IMR-90 (cell line): ENCODE data around the gene MOB3B. TPM values are rescaled to one million over a fixed set of nuclear protein-coding genes. Genes with fewer than 3 reads are reported as not detected.

Source experiments
- ATAC-seq: fragments of 200-7000 bp; cut with Tn5 transposase; 2 replicates; pipeline ENCODE4 v1.9.1; 2020; ENCODE audit warnings: low read depth, mild to moderate bottlenecking, moderate library complexity
- BruUV-seq: library from RNA; stranded (reverse); fragments of 400-500 nt; replicated peaks from 2 replicates; lab custom pipeline; 2021; lab: Mats Ljungman, UMichigan
- CTCF ChIA-PET: fragments of 300-600 bp; formaldehyde crosslinking; extraction: SDS; loops from one replicate; lab custom pipeline; 2021; ENCODE audit warnings: antibody characterized with exemption; lab: Yijun Ruan, JAX
- POLR2A ChIA-PET: fragments of 300-600 bp; sonication (Branson Sonifier 250); formaldehyde crosslinking; loops from one replicate; lab custom pipeline; 2022; ENCODE audit warnings: antibody characterized with exemption; ENCODE audit not compliant: unreplicated experiment; lab: Charles Lee
- DNase-seq: peaks from one replicate; pipeline ENCODE4 v3.0.0; 2013
- H2AFZ ChIP-seq: replicated peaks from 2 replicates; pipeline ENCODE3; 2013; ENCODE audit warnings: low read length, mild to moderate bottlenecking; ENCODE audit not compliant: poor library complexity
- H2AK5ac ChIP-seq: 2 replicates; pipeline ENCODE4 v1.6.1; 2013; ENCODE audit warnings: low read depth, low read length, inconsistent platforms
- H2AK9ac ChIP-seq: replicated peaks from 2 replicates; pipeline ENCODE3; 2013; ENCODE audit warnings: mild to moderate bottlenecking, low read depth, low read length, moderate library complexity; ENCODE audit not compliant: poor library complexity
- H2BK120ac ChIP-seq: 2 replicates; pipeline ENCODE4 v1.6.1; 2013; ENCODE audit warnings: low read depth, low read length, inconsistent platforms
- H2BK15ac ChIP-seq: 3 replicates; pipeline ENCODE4 v1.6.1; 2013; ENCODE audit warnings: low read depth, low read length, inconsistent platforms
- H2BK20ac ChIP-seq: 2 replicates; pipeline ENCODE4 v1.6.1; 2013; ENCODE audit warnings: low read depth, mild to moderate bottlenecking, inconsistent platforms, low read length, moderate library complexity
- H2BK5ac ChIP-seq: 2 replicates; pipeline ENCODE4 v1.6.1; 2013; ENCODE audit warnings: mild to moderate bottlenecking, low read depth, low read length, inconsistent platforms; ENCODE audit not compliant: poor library complexity, severe bottlenecking
- H3K14ac ChIP-seq: replicated peaks from 2 replicates; pipeline ENCODE4 v1.6.1; 2013; ENCODE audit warnings: low read depth, low read length, inconsistent platforms
- H3K18ac ChIP-seq: 2 replicates; pipeline ENCODE4 v1.6.1; 2013; ENCODE audit warnings: low read depth, low read length, control low read depth
- H3K23ac ChIP-seq: 2 replicates; pipeline ENCODE4 v1.6.1; 2013; ENCODE audit warnings: low read depth, low read length, inconsistent platforms
- H3K27ac ChIP-seq: 2 replicates; pipeline ENCODE4 v1.5.1; 2013; ENCODE audit warnings: mild to moderate bottlenecking, control low read depth, low read length; ENCODE audit not compliant: insufficient read depth
- H3K27me3 ChIP-seq: 2 replicates; pipeline ENCODE4 v1.6.1; 2013; ENCODE audit warnings: low read length; ENCODE audit not compliant: control insufficient read depth, insufficient read depth
- H3K36me3 ChIP-seq: 2 replicates; pipeline ENCODE4 v1.6.1; 2013; ENCODE audit warnings: low read length, mixed read lengths; ENCODE audit not compliant: control insufficient read depth, insufficient read depth
- H3K4ac ChIP-seq: 2 replicates; pipeline ENCODE4 v1.6.1; 2013; ENCODE audit warnings: low read depth, low read length, inconsistent platforms
- H3K4me1 ChIP-seq: 2 replicates; pipeline ENCODE4 v1.6.1; 2013; ENCODE audit warnings: low read length, mixed read lengths; ENCODE audit not compliant: control insufficient read depth, insufficient read depth
- H3K4me2 ChIP-seq: 2 replicates; pipeline ENCODE4 v1.6.1; 2013; ENCODE audit warnings: low read depth, mild to moderate bottlenecking, control low read depth, low read length, moderate library complexity
- H3K4me3 ChIP-seq: 2 replicates; pipeline ENCODE4 v1.5.1; 2013; ENCODE audit warnings: low read depth, mild to moderate bottlenecking, control low read depth, low read length, moderate library complexity; ENCODE audit not compliant: insufficient read depth
- H3K56ac ChIP-seq: 2 replicates; pipeline ENCODE4 v1.6.1; 2013; ENCODE audit warnings: low read length, inconsistent platforms; ENCODE audit not compliant: insufficient read depth; ENCODE audit errors: extremely low read depth
- H3K79me1 ChIP-seq, 2 experiments: 2 replicates each; pipeline ENCODE4 v1.6.1; 2013; ENCODE audit warnings: low read length in 2 of 2, inconsistent platforms in 1 of 2, low read depth in 1 of 2
- H3K9ac ChIP-seq: 2 replicates; pipeline ENCODE4 v1.6.1; 2013; ENCODE audit warnings: low read depth, low read length, control low read depth
- H3K9me1 ChIP-seq: 2 replicates; pipeline ENCODE4 v1.6.1; 2013; ENCODE audit warnings: low read length, inconsistent platforms; ENCODE audit not compliant: insufficient read depth
- H3K9me3 ChIP-seq: 2 replicates; pipeline ENCODE4 v1.6.1; 2013; ENCODE audit warnings: low read length; ENCODE audit not compliant: control insufficient read depth, insufficient read depth
- H4K20me1 ChIP-seq: 2 replicates; pipeline ENCODE4 v1.6.1; 2013; ENCODE audit warnings: low read length, inconsistent platforms; ENCODE audit not compliant: insufficient read depth
- H4K5ac ChIP-seq: 2 replicates; pipeline ENCODE4 v1.6.1; 2013; ENCODE audit warnings: mild to moderate bottlenecking, low read depth, low read length, control low read depth
- H4K8ac ChIP-seq, 2 experiments: 2 replicates each; pipeline ENCODE4 v1.6.1; 2013; ENCODE audit warnings: low read depth in 2 of 2, low read length in 2 of 2, control low read depth in 1 of 2, inconsistent platforms in 1 of 2
- H4K91ac ChIP-seq: 2 replicates; pipeline ENCODE4 v1.6.1; 2013; ENCODE audit warnings: low read depth, low read length, inconsistent platforms; ENCODE audit not compliant: insufficient read depth
- CEBPB ChIP-seq: IDR thresholded peaks from 2 replicates; pipeline ENCODE4 v1.6.1; 2012; ENCODE audit warnings: low read depth, low read length, improper control_type of control experiment
- CHD1 ChIP-seq: IDR thresholded peaks from 2 replicates; pipeline ENCODE4 v1.6.1; 2012; ENCODE audit warnings: low read depth, low read length, improper control_type of control experiment
- CTCF ChIP-seq: conservative IDR thresholded peaks from 2 replicates; pipeline ENCODE4 v1.5.1; 2012; ENCODE audit warnings: mild to moderate bottlenecking, low read depth, low read length, improper control_type of control experiment
- ELK1 ChIP-seq: fragments of 150-350 bp; IDR thresholded peaks from 2 replicates; pipeline ENCODE4 v1.6.1; 2016; ENCODE audit warnings: low read depth, mild to moderate bottlenecking, low read length, moderate library complexity, borderline replicate concordance
- FOS ChIP-seq: fragments of 150-350 bp; IDR thresholded peaks from 2 replicates; pipeline ENCODE4 v1.6.1; 2016; ENCODE audit warnings: low read depth, low read length
- MAFK ChIP-seq: IDR thresholded peaks from 2 replicates; pipeline ENCODE4 v1.6.1; 2012; ENCODE audit warnings: low read depth, low read length, improper control_type of control experiment
- MAZ ChIP-seq: IDR thresholded peaks from 2 replicates; pipeline ENCODE4 v1.6.1; 2012; ENCODE audit warnings: low read depth, mild to moderate bottlenecking, low read length, improper control_type of control experiment, moderate library complexity, borderline replicate concordance
- MXI1 ChIP-seq: IDR thresholded peaks from 2 replicates; pipeline ENCODE4 v1.6.1; 2012; ENCODE audit warnings: low read depth, mild to moderate bottlenecking, low read length, moderate library complexity, borderline replicate concordance
- NFE2L2 ChIP-seq: fragments of 150-350 bp; IDR thresholded peaks from 2 replicates; pipeline ENCODE4 v1.6.1; 2016; ENCODE audit warnings: low read depth, mild to moderate bottlenecking, low read length
- RAD21 ChIP-seq: IDR thresholded peaks from 2 replicates; pipeline ENCODE4 v1.6.1; 2012; ENCODE audit warnings: low read length, improper control_type of control experiment
- RCOR1 ChIP-seq: IDR thresholded peaks from 2 replicates; pipeline ENCODE4 v1.6.1; 2012; ENCODE audit warnings: mild to moderate bottlenecking, low read length, improper control_type of control experiment; ENCODE audit not compliant: insufficient replicate concordance
- RFX5 ChIP-seq: IDR thresholded peaks from 2 replicates; pipeline ENCODE4 v1.8.0; 2012; ENCODE audit warnings: low read depth, mild to moderate bottlenecking, low read length, moderate library complexity
- WGBS, 2 experiments: methylation state at CpG; one replicate each; pipeline versions ENCODE4 v1.1.5 to v1.1.7; 2013; ENCODE audit warnings: missing lambda C conversion rate in 2 of 2; ENCODE audit not compliant: insufficient read length in 1 of 2; ENCODE audit errors: extremely low coverage in 2 of 2; 5-methylcytosine and 5-hydroxymethylcytosine counted together
- dilution Hi-C: fragments of 300-500 bp; cut with HindIII; formaldehyde crosslinking; loops from one replicate; pipeline ENCODE4 v1.14.3; 2018; ENCODE audit warnings: low sequenced_read_pairs; ENCODE audit not compliant: unreplicated experiment
- in situ Hi-C: fragments of 300-500 bp; cut with MboI; formaldehyde crosslinking; loops from 3 replicates; pipeline ENCODE4 v1.14.3; 2019; ENCODE audit warnings: low sequenced_read_pairs, inconsistent platforms, mixed read lengths
- intact Hi-C: fragments of 100-400 bp; cut with micrococcal nuclease; formaldehyde crosslinking; loops from 2 replicates; pipeline ENCODE4 v1.10.0; 2022
- polyA plus RNA-seq, 3 experiments: library from polyadenylated mRNA; depleted of rRNA; stranded (reverse); fragments of >200 nt; gene quantifications; 2 replicates each; pipeline ENCODE4 v1.2.3, GENCODE V29; 2012; ENCODE audit warnings: low replicate concordance in 1 of 3
- total RNA-seq: library from RNA; depleted of rRNA; stranded (reverse); fragments of >200 nt; gene quantifications from 2 replicates; pipeline ENCODE4 v1.2.3, GENCODE V29; 2012

Gene MOB3B
- total and polyA plus RNA-seq, 2 of the 4 experiments (the other 2 are of a cell fraction), result under 0.01 to 0.02 TPM

GRCh38 chr9:27349698-27350080 lies 179.9 kb downstream of the MOB3B start:
- CTCF ChIA-PET, result interaction anchor here (0.6 kb wide), 1 partner anchor 19 kb away, joined by 3 read pairs; no protein-coding TSS in a partner anchor
- dilution Hi-C loops, result no loop called here
- no CpG with 5 or more reads among the region's 1 CpG for WGBS, 2 experiments

More at GRCh38 chr9:27349698-27350080, 179.9 kb downstream of the MOB3B start:
- H2AK9ac ChIP-seq, result no peak overlapping the region
- no peak overlapping the region for H2AFZ ChIP-seq
- H2AK5ac ChIP-seq, result no peak overlapping the region
- no peak overlapping the region for H3K4me2 ChIP-seq
- H3K14ac ChIP-seq, result no peak overlapping the region
- no peak overlapping the region for H4K91ac ChIP-seq
- no peak overlapping the region for H4K8ac ChIP-seq
- no peaks in the 10 kb centered on the region for H4K20me1 ChIP-seq
- no peak overlapping the region for H3K4me3 ChIP-seq
- DNase-seq (no peak), ATAC-seq (no peak)
- in situ Hi-C loops, result no loop called here
- H3K23ac ChIP-seq, result no peak overlapping the region
- TF ChIP-seq RFX5 (no peak), MAFK (no peak), RCOR1 (no peak), CTCF (no peak), CEBPB (no peak), RAD21 (no peak), ELK1 (no peak), MAZ (no peak), CHD1 (no peak), NFE2L2 (no peak), FOS (no peak), MXI1 (no peak)
- no peaks in the 10 kb centered on the region for H3K27me3 ChIP-seq
- intact Hi-C loops, result no loop called here
- H3K9me1 ChIP-seq, result no peaks in the 10 kb centered on the region
- H3K4ac ChIP-seq, result no peak overlapping the region
- no peak overlapping the region for H2BK120ac ChIP-seq
- no peak overlapping the region for H3K18ac ChIP-seq
- POLR2A ChIA-PET, result interaction anchor here (0.5 kb wide), 1 partner anchor 11 kb away, joined by 3 read pairs; no protein-coding TSS in a partner anchor
- H3K4me1 ChIP-seq, result no peaks in the 10 kb centered on the region
- no peak overlapping the region for H2BK20ac ChIP-seq
- no peaks in the 10 kb centered on the region for H3K79me1 ChIP-seq
- H2BK15ac ChIP-seq, result no peak overlapping the region
- no peak overlapping the region for H2BK5ac ChIP-seq
- H3K9ac ChIP-seq, result no peak overlapping the region
- no peak overlapping the region for H3K27ac ChIP-seq
- no TSS peak for BruUV-seq
- H3K56ac ChIP-seq, result no peak overlapping the region
- H3K36me3 ChIP-seq, result no peaks in the 10 kb centered on the region
- H4K5ac ChIP-seq, result no peak overlapping the region
- H3K9me3 ChIP-seq, result no peaks in the 10 kb centered on the region
